ENCODE results near the gene SH2D2A.

Gene SH2D2A

GRCh38 chr1:156772222-156772621 lies 44.4 kb downstream of the SH2D2A start:
- H2AFZ ChIP-seq (ENCODE audit: low read length) = no peak overlapping the region
- H3K9ac ChIP-seq (ENCODE audit: low read length) = no peak overlapping the region
- peaks cover 80% of the 10 kb centered on the region for H3K79me2 ChIP-seq (ENCODE audit: insufficient read depth, low read length)
- no peak for TF ChIP-seq CTCF (IDR thresholded peaks at IDR 0.05; ENCODE audit: low read length)
- no peak for TF ChIP-seq EZH2 (IDR thresholded peaks at IDR 0.05; ENCODE audit: borderline replicate concordance, low read length)
- H3F3A ChIP-seq (ENCODE audit: insufficient read depth, low read length) = no peaks in the 10 kb centered on the region
- H3K4me2 ChIP-seq (ENCODE audit: low read length) = no peak overlapping the region
- H3K27ac ChIP-seq (ENCODE audit: low read depth, low read length, poor library complexity, severe bottlenecking) = no peak overlapping the region
- H3K36me3 ChIP-seq (ENCODE audit: insufficient read depth, low read length) = peaks cover 40% of the 10 kb centered on the region
- no peaks in the 10 kb centered on the region for H3K9me3 ChIP-seq (ENCODE audit: low read length)
- H3K4me3 ChIP-seq (ENCODE audit: low read depth, low read length, poor library complexity, severe bottlenecking) = no peak overlapping the region
- no peaks in the 10 kb centered on the region for H3K27me3 ChIP-seq (ENCODE audit: insufficient read depth, low read length)
- H3K4me1 ChIP-seq (ENCODE audit: insufficient read depth, low read length, severe bottlenecking) = peaks cover 34% of the 10 kb centered on the region
- H4K20me1 ChIP-seq (ENCODE audit: insufficient read depth, low read length) = no peaks in the 10 kb centered on the region
- no peaks in the 10 kb centered on the region for H3K9me2 ChIP-seq (ENCODE audit: low read depth, low read length)

DNA sequence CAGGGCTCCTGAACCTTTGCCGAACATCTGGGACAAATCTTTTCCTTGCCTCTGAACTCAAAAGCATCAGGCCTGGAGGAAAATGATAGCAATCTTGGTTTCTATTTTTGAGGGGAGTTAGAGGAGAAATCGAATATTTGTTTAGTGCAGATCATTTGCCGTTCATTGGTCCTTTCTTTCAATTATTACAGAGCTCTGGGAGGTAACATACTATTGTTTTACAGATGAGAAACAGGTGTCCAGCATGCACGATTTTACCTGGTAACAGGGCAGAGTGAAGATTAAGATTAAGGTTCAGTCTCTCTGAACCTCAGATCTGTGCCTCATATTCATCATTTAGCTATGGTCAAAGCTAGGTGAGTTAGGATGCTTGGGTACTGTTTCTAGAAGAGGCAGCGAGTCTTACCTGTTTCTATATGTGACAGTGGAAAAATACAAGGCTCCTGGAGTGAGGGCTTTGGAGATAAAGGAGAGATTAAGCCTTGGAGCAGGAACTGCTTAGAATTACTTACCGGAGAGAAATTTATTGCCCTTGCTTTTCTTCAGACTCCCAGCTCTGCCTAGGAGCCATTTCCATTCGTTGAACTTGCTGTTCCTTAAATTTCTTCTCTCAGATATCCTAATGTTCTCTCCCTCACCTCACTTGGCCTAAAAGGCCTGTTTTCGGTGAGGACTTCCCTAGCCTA lies 47.9 kb downstream of the SH2D2A start:
- Histone ChIP-seq H3K36me3 (ENCODE audit: insufficient read depth, low read length) (peaks cover 39% of the 10 kb centered on the region), H3K9me3 (ENCODE audit: low read length) (no peaks in the 10 kb centered on the region), H4K20me1 (ENCODE audit: insufficient read depth, low read length) (no peaks in the 10 kb centered on the region), H3K79me2 (ENCODE audit: insufficient read depth, low read length) (peaks cover 56% of the 10 kb centered on the region), H3K27ac (ENCODE audit: low read depth, low read length, poor library complexity, severe bottlenecking) (peak overlapping the region; percentile 74), H3F3A (ENCODE audit: insufficient read depth, low read length) (no peaks in the 10 kb centered on the region), H3K4me1 (ENCODE audit: insufficient read depth, low read length, severe bottlenecking) (peaks cover 29% of the 10 kb centered on the region), H3K4me3 (ENCODE audit: low read depth, low read length, poor library complexity, severe bottlenecking) (peak overlapping the region; percentile 90), H3K9ac (ENCODE audit: low read length) (peak overlapping the region; percentile 96), H3K4me2 (ENCODE audit: low read length) (peak overlapping the region; percentile 86), H2AFZ (ENCODE audit: low read length) (no peak overlapping the region), H3K27me3 (ENCODE audit: insufficient read depth, low read length) (no peaks in the 10 kb centered on the region), H3K9me2 (ENCODE audit: low read depth, low read length) (no peaks in the 10 kb centered on the region)
- TF ChIP-seq EZH2 (IDR thresholded peaks at IDR 0.05; ENCODE audit: borderline replicate concordance, low read length) (no peak), CTCF (IDR thresholded peaks at IDR 0.05; ENCODE audit: low read length) (no peak)

- no peaks in the 10 kb centered on the region for H3K9me2 ChIP-seq (ENCODE audit: low read depth, low read length)
- peak overlapping the region; percentile 86 for H3K4me2 ChIP-seq (ENCODE audit: low read length)
- no peaks in the 10 kb centered on the region for H3K27me3 ChIP-seq (ENCODE audit: insufficient read depth, low read length)
- no peak for TF ChIP-seq CTCF (IDR thresholded peaks at IDR 0.05; ENCODE audit: low read length)
- no peak for TF ChIP-seq EZH2 (IDR thresholded peaks at IDR 0.05; ENCODE audit: borderline replicate concordance, low read length)
- H3K36me3 ChIP-seq (ENCODE audit: insufficient read depth, low read length) = peaks cover 32% of the 10 kb centered on the region
- peak overlapping the region; percentile 96 for H3K9ac ChIP-seq (ENCODE audit: low read length)
- H3F3A ChIP-seq (ENCODE audit: insufficient read depth, low read length) = no peaks in the 10 kb centered on the region
- H3K79me2 ChIP-seq (ENCODE audit: insufficient read depth, low read length) = peaks cover 49% of the 10 kb centered on the region
- H3K4me3 ChIP-seq (ENCODE audit: low read depth, low read length, poor library complexity, severe bottlenecking) = peak overlapping the region; percentile 90
- peaks cover 29% of the 10 kb centered on the region for H3K4me1 ChIP-seq (ENCODE audit: insufficient read depth, low read length, severe bottlenecking)
- H2AFZ ChIP-seq (ENCODE audit: low read length) = no peak overlapping the region
- H3K27ac ChIP-seq (ENCODE audit: low read depth, low read length, poor library complexity, severe bottlenecking) = peak overlapping the region; percentile 74
- no peaks in the 10 kb centered on the region for H4K20me1 ChIP-seq (ENCODE audit: insufficient read depth, low read length)
- no peaks in the 10 kb centered on the region for H3K9me3 ChIP-seq (ENCODE audit: low read length)
Measured at GRCh38 chr1:156767879-156768604, 48.6 kb downstream of the SH2D2A start.
